ENCODE data around the gene FAM222A.

Gene FAM222A

DNA sequence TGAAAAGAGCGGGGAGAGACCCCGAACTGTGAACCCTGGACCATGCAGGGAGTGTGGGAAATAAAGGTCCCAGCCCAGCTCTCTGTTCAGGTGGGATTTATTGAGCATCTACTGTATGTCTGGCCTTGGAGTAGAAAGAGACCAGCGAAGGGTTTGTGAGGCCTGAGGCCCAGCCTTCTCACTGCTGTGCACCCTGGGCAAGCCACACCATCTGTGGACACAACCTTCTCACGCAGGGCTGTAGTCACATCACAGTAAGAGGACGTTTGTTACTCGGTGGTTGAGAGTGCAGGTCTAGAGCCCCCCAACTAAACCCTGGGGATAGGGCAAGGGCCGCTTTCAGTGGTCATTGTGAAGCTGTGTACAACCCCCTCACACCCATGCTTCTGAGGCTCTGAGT is 18.2 kb downstream of the FAM222A start:
- no peak for TF ChIP-seq CTCF (IDR thresholded peaks at IDR 0.05; ENCODE audit: low read depth, low read length)
- H3K4me3 ChIP-seq (replicated peaks in 1 of 2; ENCODE audit: low read depth in 2 of 2, low read length in 2 of 2) = no peak overlapping the region
- no peak for DNase-seq (ENCODE audit: low read depth in 2 of 2)

- no peak overlapping the region for H3K4me3 ChIP-seq (replicated peaks in 1 of 2; ENCODE audit: low read depth in 2 of 2, low read length in 2 of 2)
- no peak for DNase-seq (ENCODE audit: low read depth in 2 of 2)
- no peak for TF ChIP-seq CTCF (IDR thresholded peaks at IDR 0.05; ENCODE audit: low read depth, low read length)
Measured at GRCh38 chr12:109732321-109733305, 19.0 kb downstream of the FAM222A start.

DNA sequence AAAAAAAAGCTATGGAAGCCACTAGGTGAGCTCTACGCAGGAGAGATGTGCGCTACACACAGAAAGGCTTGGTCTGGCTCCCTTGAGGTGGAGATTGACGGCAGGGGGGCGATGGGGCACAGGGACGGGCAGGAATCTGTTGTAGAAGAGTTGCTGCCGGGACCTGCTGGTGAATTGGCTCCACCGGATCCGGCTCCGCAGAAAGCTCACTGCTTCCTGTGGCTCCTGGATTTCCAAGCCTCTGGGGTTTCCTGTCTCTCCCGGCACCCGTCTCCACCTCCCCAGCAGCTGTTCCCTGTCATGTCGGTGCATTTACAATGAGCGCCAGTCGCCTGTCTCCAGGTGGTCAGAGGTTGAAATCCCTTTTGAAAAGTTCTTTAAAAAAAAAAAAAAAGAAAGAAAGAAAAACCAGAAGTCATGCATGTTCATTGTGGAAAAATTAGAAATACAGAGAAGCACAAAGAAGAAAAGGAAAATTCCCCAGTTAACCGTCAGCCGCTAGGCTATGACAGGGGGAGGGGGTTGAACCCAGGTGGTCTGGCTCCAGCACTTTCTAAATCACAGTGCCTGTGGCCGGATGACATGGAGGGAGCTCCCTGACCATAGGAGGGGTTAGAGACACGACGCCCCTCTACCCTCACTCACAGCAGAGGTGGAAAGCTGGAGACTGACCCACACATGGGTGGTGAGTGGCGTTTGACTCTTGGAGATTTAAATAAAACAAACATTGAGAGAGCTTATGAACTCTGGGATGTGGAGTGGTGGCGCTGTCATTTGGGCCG is 20.8 kb downstream of the FAM222A start:
- no peak for TF ChIP-seq CTCF (IDR thresholded peaks at IDR 0.05; ENCODE audit: low read depth, low read length)
- no peak overlapping the region for H3K4me3 ChIP-seq (replicated peaks in 1 of 2; ENCODE audit: low read depth in 2 of 2, low read length in 2 of 2)
- DNase-seq (ENCODE audit: low read depth in 2 of 2) = peak; percentile 32 to 35

GRCh38 chr12:109735051-109735521 is 21.5 kb downstream of the FAM222A start:
- no peak for TF ChIP-seq CTCF (IDR thresholded peaks at IDR 0.05; ENCODE audit: low read depth, low read length)
- H3K4me3 ChIP-seq (replicated peaks in 1 of 2; ENCODE audit: low read depth in 2 of 2, low read length in 2 of 2) = no peak overlapping the region
- DNase-seq (ENCODE audit: low read depth in 2 of 2) = no peak

DNA sequence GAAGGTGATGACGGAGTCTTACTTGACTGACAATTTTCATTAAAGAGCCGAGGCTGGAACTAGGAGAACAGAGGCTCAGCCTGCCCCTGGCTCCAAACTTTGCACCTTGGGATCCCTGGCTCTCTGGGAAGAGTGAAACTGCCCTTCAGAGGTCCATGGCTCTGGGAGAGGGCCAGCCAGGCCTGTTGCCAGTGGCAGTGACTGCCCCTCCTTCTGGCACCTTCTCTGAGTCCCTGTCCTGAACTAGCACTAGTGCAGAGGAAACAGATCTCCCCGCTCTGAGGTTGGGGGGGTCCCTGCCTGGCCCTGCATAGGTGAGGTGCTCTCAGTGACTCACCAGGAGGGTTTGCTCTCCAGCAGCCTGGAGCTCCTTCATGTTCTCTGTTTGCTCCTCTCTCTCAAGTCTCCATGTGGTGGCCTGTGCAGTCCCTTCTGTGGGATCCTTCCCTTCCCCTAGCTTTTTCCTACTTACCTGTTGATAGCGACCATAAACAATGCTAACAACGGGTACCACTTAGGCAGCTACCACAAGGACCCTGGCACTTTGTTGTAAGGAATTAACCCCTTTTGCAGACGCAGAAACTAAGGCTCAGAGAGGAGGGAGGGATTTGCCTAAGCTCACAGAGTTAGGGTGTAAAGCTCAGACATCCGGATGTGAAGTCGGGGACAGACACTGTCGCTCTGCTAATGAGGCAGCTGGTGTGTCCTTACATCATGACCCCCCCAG is 22.4 kb downstream of the FAM222A start:
- no peak overlapping the region for H3K4me3 ChIP-seq (replicated peaks in 1 of 2; ENCODE audit: low read depth in 2 of 2, low read length in 2 of 2)

More for the DNA sequence above, 22.4 kb downstream of the FAM222A start:
- DNase-seq (ENCODE audit: low read depth in 2 of 2) = no peak
- TF ChIP-seq CTCF (IDR thresholded peaks at IDR 0.05; ENCODE audit: low read depth, low read length) = no peak

Data from cardiac fibroblast (primary cell).